ENCODE results near the gene ADAT3.
A peak's percentile ranks its signal among the peaks of the same experiment; 100 is the strongest.
"Not testable (repeated sequence)": the region's sequence is repeated elsewhere in the genome, so short reads cannot be mapped to it uniquely, and the experiment has no call there.

ADAT3 gene

GRCh38 chr19:1885398-1886119, 19.6 kb upstream of the ADAT3 start, which contains the start of gene ABHD17A:
Gene ABHD17A, minus strand, starts transcription at chr19:1885496. Its CDS starts 3,930 bp downstream, at chr19:1881566.
- DNase-seq (ENCODE audit: low spot score in 2 of 2) = peak; percentile 94 to 98
- ATAC-seq = peak; percentile 88
- Mint-ChIP-seq H3K36me3 (peaks cover 20% of the 10 kb centered on the region), H3K4me1 (peaks cover 36% of the 10 kb centered on the region), H3K27ac (peak within 1 kb of the TSS; percentile 96), H3K4me3 (peak within 1 kb of the TSS; percentile 99)
- not testable (repeated sequence) for H3K9me3 Mint-ChIP-seq

- H3K4me1 Mint-ChIP-seq = peaks cover 36% of the 10 kb centered on the region
- not testable (repeated sequence) for H3K27ac Mint-ChIP-seq; H3K9me3 Mint-ChIP-seq; DNase-seq (ENCODE audit: low spot score in 2 of 2); ATAC-seq; H3K4me3 Mint-ChIP-seq
- H3K36me3 Mint-ChIP-seq = peaks cover 20% of the 10 kb centered on the region
Measured at GRCh38 chr19:1886360-1886759, 18.8 kb upstream of the ADAT3 start.

GRCh38 chr19:1888385-1888784, 16.8 kb upstream of the ADAT3 start:
- Mint-ChIP-seq H3K4me1 (peaks cover 20% of the 10 kb centered on the region), H3K27ac (no peak overlapping the region), H3K36me3 (peaks cover 20% of the 10 kb centered on the region), H3K9me3 (no peaks in the 10 kb centered on the region), H3K4me3 (no peak overlapping the region)
- ATAC-seq (no peak), DNase-seq (ENCODE audit: low spot score in 2 of 2) (no peak)

- H3K9me3 Mint-ChIP-seq = no peaks in the 10 kb centered on the region
- peaks cover 5% of the 10 kb centered on the region for H3K36me3 Mint-ChIP-seq
- H3K4me1 Mint-ChIP-seq = peaks cover 12% of the 10 kb centered on the region
- H3K27ac Mint-ChIP-seq = peak overlapping the region; percentile 44
- ATAC-seq (no peak), DNase-seq (ENCODE audit: low spot score in 2 of 2) (no peak)
- H3K4me3 Mint-ChIP-seq = no peak overlapping the region
Measured at GRCh38 chr19:1889907-1890306, 15.3 kb upstream of the ADAT3 start.

- H3K27ac Mint-ChIP-seq = peak overlapping the region; percentile 56
- H3K36me3 Mint-ChIP-seq = peaks cover 10% of the 10 kb centered on the region
- H3K4me3 Mint-ChIP-seq = peak overlapping the region; percentile 39
Measured at GRCh38 chr19:1893791-1894190, 11.4 kb upstream of the ADAT3 start.

GRCh38 chr19:1896508-1896907, 8.7 kb upstream of the ADAT3 start:
- Mint-ChIP-seq H3K9me3 (no peaks in the 10 kb centered on the region), H3K36me3 (peaks cover 16% of the 10 kb centered on the region), H3K27ac (peak overlapping the region; percentile 96), H3K4me3 (peak overlapping the region; percentile 83), H3K4me1 (peaks cover 20% of the 10 kb centered on the region)
- ATAC-seq (no peak), DNase-seq (ENCODE audit: low spot score in 2 of 2) (no peak)

More at GRCh38 chr19:1893791-1894190, 11.4 kb upstream of the ADAT3 start:
- peaks cover 26% of the 10 kb centered on the region for H3K4me1 Mint-ChIP-seq
- DNase-seq (ENCODE audit: low spot score in 2 of 2) (no peak), ATAC-seq (no peak)
- H3K9me3 Mint-ChIP-seq = no peaks in the 10 kb centered on the region

- H3K36me3 Mint-ChIP-seq = peaks cover 29% of the 10 kb centered on the region
- no peak overlapping the region for H3K27ac Mint-ChIP-seq
- H3K9me3 Mint-ChIP-seq = no peaks in the 10 kb centered on the region
- no peak for DNase-seq (ENCODE audit: low spot score in 2 of 2)
- no peak overlapping the region for H3K4me3 Mint-ChIP-seq
- no peak for ATAC-seq
- H3K4me1 Mint-ChIP-seq = peaks cover 27% of the 10 kb centered on the region
Measured at GRCh38 chr19:1901940-1902404, 3.2 kb upstream of the ADAT3 start.

GRCh38 chr19:1902923-1903322, 2.3 kb upstream of the ADAT3 start:
- no peak overlapping the region for H3K4me3 Mint-ChIP-seq
- peaks cover 24% of the 10 kb centered on the region for H3K36me3 Mint-ChIP-seq
- DNase-seq (ENCODE audit: low spot score in 2 of 2) (no peak), ATAC-seq (no peak)
- no peaks in the 10 kb centered on the region for H3K9me3 Mint-ChIP-seq
- H3K4me1 Mint-ChIP-seq = peaks cover 19% of the 10 kb centered on the region
- H3K27ac Mint-ChIP-seq = no peak overlapping the region

- no peak for DNase-seq (ENCODE audit: low spot score in 2 of 2)
- no peaks in the 10 kb centered on the region for H3K9me3 Mint-ChIP-seq
- peak overlapping the region; percentile 88 for H3K27ac Mint-ChIP-seq
- ATAC-seq = no peak
- peaks cover 24% of the 10 kb centered on the region for H3K36me3 Mint-ChIP-seq
- peak overlapping the region; percentile 84 for H3K4me3 Mint-ChIP-seq
- H3K4me1 Mint-ChIP-seq = peaks cover 32% of the 10 kb centered on the region
Measured at GRCh38 chr19:1904860-1905109, 414 bp upstream of the ADAT3 start.

- peak overlapping the region; percentile 88 for H3K27ac Mint-ChIP-seq
- no peaks in the 10 kb centered on the region for H3K9me3 Mint-ChIP-seq
- DNase-seq (ENCODE audit: low spot score in 2 of 2) (no peak), ATAC-seq (no peak)
- peaks cover 18% of the 10 kb centered on the region for H3K36me3 Mint-ChIP-seq
- H3K4me1 Mint-ChIP-seq = peaks cover 40% of the 10 kb centered on the region
- H3K4me3 Mint-ChIP-seq = peak overlapping the region; percentile 84
Measured at GRCh38 chr19:1905863-1906375, 720 bp downstream of the ADAT3 start.

GRCh38 chr19:1906985-1907562, 1.9 kb downstream of the ADAT3 start:
- Mint-ChIP-seq H3K4me3 (no peak overlapping the region), H3K27ac (no peak overlapping the region), H3K4me1 (peaks cover 40% of the 10 kb centered on the region), H3K36me3 (peaks cover 18% of the 10 kb centered on the region), H3K9me3 (no peaks in the 10 kb centered on the region)
- ATAC-seq = no peak
- no peak for DNase-seq (ENCODE audit: low spot score in 2 of 2)

- Mint-ChIP-seq H3K9me3 (no peaks in the 10 kb centered on the region), H3K4me3 (no peak overlapping the region), H3K4me1 (peaks cover 40% of the 10 kb centered on the region), H3K27ac (no peak overlapping the region), H3K36me3 (peaks cover 18% of the 10 kb centered on the region)
- ATAC-seq (no peak), DNase-seq (ENCODE audit: low spot score in 2 of 2) (no peak)
Measured at GRCh38 chr19:1907563-1908363, 2.6 kb downstream of the ADAT3 start.

GRCh38 chr19:1908364-1908678, 3.1 kb downstream of the ADAT3 start:
- H3K9me3 Mint-ChIP-seq = no peaks in the 10 kb centered on the region
- no peak for ATAC-seq
- peaks cover 18% of the 10 kb centered on the region for H3K36me3 Mint-ChIP-seq
- H3K4me3 Mint-ChIP-seq = no peak overlapping the region
- no peak for DNase-seq (ENCODE audit: low spot score in 2 of 2)
- H3K27ac Mint-ChIP-seq = no peak overlapping the region
- H3K4me1 Mint-ChIP-seq = peaks cover 40% of the 10 kb centered on the region

- Mint-ChIP-seq H3K9me3 (no peaks in the 10 kb centered on the region), H3K4me1 (peaks cover 27% of the 10 kb centered on the region), H3K36me3 (peaks cover 18% of the 10 kb centered on the region), H3K27ac (peak overlapping the region; percentile 50), H3K4me3 (peak overlapping the region; percentile 24)
- DNase-seq (ENCODE audit: low spot score in 2 of 2) (no peak), ATAC-seq (no peak)
Measured at GRCh38 chr19:1909761-1910080, 4.5 kb downstream of the ADAT3 start.

GRCh38 chr19:1910177-1910576, 5.0 kb downstream of the ADAT3 start:
- ATAC-seq = no peak
- H3K36me3 Mint-ChIP-seq = peaks cover 18% of the 10 kb centered on the region
- no peaks in the 10 kb centered on the region for H3K9me3 Mint-ChIP-seq
- peak overlapping the region; percentile 50 for H3K27ac Mint-ChIP-seq
- peaks cover 27% of the 10 kb centered on the region for H3K4me1 Mint-ChIP-seq
- peak overlapping the region; percentile 24 for H3K4me3 Mint-ChIP-seq
- no peak for DNase-seq (ENCODE audit: low spot score in 2 of 2)

GRCh38 chr19:1911098-1911497, 5.9 kb downstream of the ADAT3 start:
- peaks cover 21% of the 10 kb centered on the region for H3K4me1 Mint-ChIP-seq

More at GRCh38 chr19:1911098-1911497, 5.9 kb downstream of the ADAT3 start:
- Mint-ChIP-seq H3K9me3 (no peaks in the 10 kb centered on the region), H3K27ac (no peak overlapping the region), H3K4me3 (no peak overlapping the region), H3K36me3 (peaks cover 11% of the 10 kb centered on the region)
- DNase-seq (ENCODE audit: low spot score in 2 of 2) = no peak
- ATAC-seq = no peak

Data from stimulated activated effector memory CD8-positive, alpha-beta T cell treated with anti-CD3 and anti-CD28 coated beads, Interleukin-12 subunit alpha, Interleukin-12 subunit beta, amount 100 ng/mL, for 72 hours (primary cell).